Panc1 (cell line): ENCODE measurements around the gene KMT2D. TPM values are rescaled to one million over a fixed set of nuclear protein-coding genes. Genes with fewer than 3 reads are reported as not detected.

Experiments
- ATAC-seq: fragments of 200-7000 bp; cut with Tn5 transposase; 2 replicates; pipeline ENCODE4 v1.9.1; 2020; ENCODE audit warnings: mild to moderate bottlenecking, moderate library complexity
- BruUV-seq: library from RNA; stranded (reverse); fragments of 400-500 nt; replicated peaks from 2 replicates; lab custom pipeline; 2021; lab: Mats Ljungman, UMichigan
- CTCF ChIA-PET: fragments of 300-600 bp; sonication (Branson Sonifier 250); formaldehyde crosslinking; loops from one replicate; lab custom pipeline; 2022; ENCODE audit warnings: antibody characterized with exemption; lab: Charles Lee
- POLR2A ChIA-PET: fragments of 300-600 bp; sonication (Branson Sonifier 250); formaldehyde crosslinking; loops from one replicate; lab custom pipeline; 2022; ENCODE audit warnings: antibody characterized with exemption; lab: Charles Lee
- DNase-seq: peaks from one replicate; pipeline ENCODE4 v3.0.0-alpha.2; 2010; ENCODE audit warnings: low read depth, low spot score
- H3K27ac ChIP-seq: 2 replicates; pipeline ENCODE4 v1.5.1; 2011; ENCODE audit warnings: mild to moderate bottlenecking, low read length, inconsistent platforms
- H3K27me3 ChIP-seq: fragments of 200-500 bp; sonication (Bioruptor generic); 2 replicates; pipeline ENCODE4 v1.6.0; 2014; ENCODE audit warnings: low read length, inconsistent platforms; ENCODE audit not compliant: control insufficient read depth, insufficient read depth
- H3K36me3 ChIP-seq: fragments of 200-500 bp; sonication (Bioruptor generic); 2 replicates; pipeline ENCODE4 v1.5.1; 2014; ENCODE audit warnings: inconsistent platforms, mild to moderate bottlenecking, low read length, moderate library complexity; ENCODE audit not compliant: control insufficient read depth, insufficient read depth
- H3K4me1 ChIP-seq: 2 replicates; pipeline ENCODE4 v1.5.1; 2011; ENCODE audit warnings: inconsistent platforms, mild to moderate bottlenecking, low read length, moderate library complexity; ENCODE audit not compliant: control insufficient read depth, insufficient read depth
- H3K4me3 ChIP-seq, 2 experiments: 2 replicates each; pipeline ENCODE4 v1.5.1; 2011 to 2012; ENCODE audit warnings: low read depth in 2 of 2, low read length in 2 of 2, mild to moderate bottlenecking in 2 of 2, inconsistent platforms in 1 of 2, moderate library complexity in 1 of 2
- H3K9me3 ChIP-seq: fragments of 200-500 bp; sonication (Bioruptor generic); 2 replicates; pipeline ENCODE4 v1.5.1; 2014; ENCODE audit warnings: low read depth, mild to moderate bottlenecking, inconsistent platforms, low read length, moderate library complexity; ENCODE audit not compliant: control insufficient read depth, insufficient read depth
- CTCF ChIP-seq: fragments of 450-650 bp; IDR thresholded peaks from 2 replicates; pipeline ENCODE4 v1.5.1; 2017; ENCODE audit warnings: mild to moderate bottlenecking
- POLR2AphosphoS5 ChIP-seq: IDR thresholded peaks from 2 replicates; pipeline ENCODE4 v1.6.1; 2012; ENCODE audit warnings: mild to moderate bottlenecking, low read depth, low read length, moderate library complexity
- SIN3A ChIP-seq: IDR thresholded peaks from 2 replicates; pipeline ENCODE4 v1.6.1; 2012; ENCODE audit warnings: low read depth, mild to moderate bottlenecking, low read length, moderate library complexity, borderline replicate concordance; ENCODE audit not compliant: insufficient read depth
- TCF7L2 ChIP-seq: IDR thresholded peaks from 2 replicates; pipeline ENCODE4 v1.6.1; 2011; ENCODE audit warnings: mild to moderate bottlenecking, low read depth, low read length, inconsistent platforms
- in situ Hi-C: cut with HindIII; loops from 2 replicates; pipeline ENCODE4 v1.10.0; 2016; ENCODE audit warnings: low sequenced_read_pairs, low pct_unique_long_range_greater_than_20kb
- intact Hi-C: fragments of 100-400 bp; cut with micrococcal nuclease; formaldehyde crosslinking; loops from one replicate; pipeline ENCODE4 v1.10.0; 2022; ENCODE audit not compliant: unreplicated experiment
- total RNA-seq: library from RNA; stranded (reverse); gene quantifications from one replicate; pipeline ENCODE4 v1.2.1, GENCODE V29; 2021; ENCODE audit not compliant: unreplicated experiment
- TF ChIP-seq, protein P1 (sequence below), 2 experiments: IDR thresholded peaks; 2 replicates each; pipeline ENCODE4 v1.6.1; 2011 to 2012; ENCODE audit warnings: low read depth in 2 of 2, control low read depth in 1 of 2, low read length in 1 of 2, mild to moderate bottlenecking in 1 of 2, moderate library complexity in 1 of 2; ENCODE audit not compliant: insufficient read depth in 1 of 2

Gene KMT2D
- total RNA-seq, 1 experiment from 2014 or later = 64.7 TPM

GRCh38 chr12:49026101-49026500 is 34.5 kb downstream of the KMT2D start:
- in situ Hi-C loops = no loop called here
- intact Hi-C loops = no loop called here
- Histone ChIP-seq H3K9me3 (no peaks in the 10 kb centered on the region), H3K4me1 (no peaks in the 10 kb centered on the region), H3K36me3 (peaks cover 41% of the 10 kb centered on the region), H3K4me3 (no peak overlapping the region), H3K27ac (no peak overlapping the region), H3K27me3 (no peaks in the 10 kb centered on the region)
- no peak for TF ChIP-seq POLR2AphosphoS5
- no peak for TF ChIP-seq CTCF
- no peak for TF ChIP-seq TCF7L2
- no peak for TF ChIP-seq SIN3A
- TF ChIP-seq, protein P1, sequence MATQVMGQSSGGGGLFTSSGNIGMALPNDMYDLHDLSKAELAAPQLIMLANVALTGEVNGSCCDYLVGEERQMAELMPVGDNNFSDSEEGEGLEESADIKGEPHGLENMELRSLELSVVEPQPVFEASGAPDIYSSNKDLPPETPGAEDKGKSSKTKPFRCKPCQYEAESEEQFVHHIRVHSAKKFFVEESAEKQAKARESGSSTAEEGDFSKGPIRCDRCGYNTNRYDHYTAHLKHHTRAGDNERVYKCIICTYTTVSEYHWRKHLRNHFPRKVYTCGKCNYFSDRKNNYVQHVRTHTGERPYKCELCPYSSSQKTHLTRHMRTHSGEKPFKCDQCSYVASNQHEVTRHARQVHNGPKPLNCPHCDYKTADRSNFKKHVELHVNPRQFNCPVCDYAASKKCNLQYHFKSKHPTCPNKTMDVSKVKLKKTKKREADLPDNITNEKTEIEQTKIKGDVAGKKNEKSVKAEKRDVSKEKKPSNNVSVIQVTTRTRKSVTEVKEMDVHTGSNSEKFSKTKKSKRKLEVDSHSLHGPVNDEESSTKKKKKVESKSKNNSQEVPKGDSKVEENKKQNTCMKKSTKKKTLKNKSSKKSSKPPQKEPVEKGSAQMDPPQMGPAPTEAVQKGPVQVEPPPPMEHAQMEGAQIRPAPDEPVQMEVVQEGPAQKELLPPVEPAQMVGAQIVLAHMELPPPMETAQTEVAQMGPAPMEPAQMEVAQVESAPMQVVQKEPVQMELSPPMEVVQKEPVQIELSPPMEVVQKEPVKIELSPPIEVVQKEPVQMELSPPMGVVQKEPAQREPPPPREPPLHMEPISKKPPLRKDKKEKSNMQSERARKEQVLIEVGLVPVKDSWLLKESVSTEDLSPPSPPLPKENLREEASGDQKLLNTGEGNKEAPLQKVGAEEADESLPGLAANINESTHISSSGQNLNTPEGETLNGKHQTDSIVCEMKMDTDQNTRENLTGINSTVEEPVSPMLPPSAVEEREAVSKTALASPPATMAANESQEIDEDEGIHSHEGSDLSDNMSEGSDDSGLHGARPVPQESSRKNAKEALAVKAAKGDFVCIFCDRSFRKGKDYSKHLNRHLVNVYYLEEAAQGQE (IDR thresholded peaks at IDR 0.05; ENCODE audit: insufficient read depth in 1 of 2, low read depth in 2 of 2, low read length in 1 of 2) = no peak
- ATAC-seq (no peak), DNase-seq (no peak)
- POLR2A ChIA-PET = no interaction called here
- CTCF ChIA-PET = no interaction called here
- no TSS peak for BruUV-seq

DNA sequence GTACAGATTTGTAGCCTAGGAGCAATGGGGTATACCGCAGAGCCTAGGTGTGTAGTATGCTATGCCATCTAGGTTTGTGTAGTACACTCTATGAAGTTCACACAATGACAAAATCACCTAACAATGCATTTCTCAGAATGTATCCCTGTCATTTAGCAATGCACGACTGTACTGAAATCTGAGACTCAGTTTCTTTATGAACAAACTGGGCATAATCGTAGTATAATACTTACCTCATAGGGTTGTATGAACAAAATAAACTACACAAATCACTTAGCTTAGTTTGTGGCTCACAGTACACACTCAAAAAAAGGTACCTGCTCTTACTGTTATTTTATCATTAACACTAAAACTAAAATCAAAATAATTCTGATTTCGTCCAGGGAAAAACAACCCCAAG is 35.1 kb downstream of the KMT2D start:
- Histone ChIP-seq H3K4me1 (0 out of 2 replicates have a peak, but pooled peaks cover 2% of the 10 kb centered on the region), H3K36me3 (peaks cover 41% of the 10 kb centered on the region), H3K27ac (no peak overlapping the region), H3K4me3 (no peak overlapping the region), H3K9me3 (no peaks in the 10 kb centered on the region), H3K27me3 (no peaks in the 10 kb centered on the region)
- intact Hi-C loops (no loop called here), in situ Hi-C loops (no loop called here)
- no TSS peak for BruUV-seq
- DNase-seq (no peak), ATAC-seq (no peak)
- ChIA-PET CTCF (no interaction called here), POLR2A (no interaction called here)
- TF ChIP-seq CTCF (no peak), SIN3A (no peak), POLR2AphosphoS5 (no peak), TCF7L2 (no peak)
- TF ChIP-seq, protein P1 (IDR thresholded peaks at IDR 0.05; ENCODE audit: insufficient read depth in 1 of 2, low read depth in 2 of 2, low read length in 1 of 2) = no peak
